Natural killer cell treated with Interleukin-12 subunit alpha and Interleukin-12 subunit beta and Interleukin-15 and Interleukin-18, amount 100 ng/mL, for 72 hours (primary cell): ENCODE results near the gene ZIC1. TPM values are rescaled to one million over a fixed set of nuclear protein-coding genes. Genes with fewer than 3 reads are reported as not detected.
A peak's percentile ranks its signal among the peaks of the same experiment; 100 is the strongest.

ENCODE experiments used
- ATAC-seq, 2 donors: fragments of 150-1000 bp; cut with Tn5 transposase in 1 of 2; sonication (Bioruptor Pico), chemical (Tn5 transposase) in 1 of 2; 2 replicates each; pipeline ENCODE4 v1.10.0; 2021
- DNase-seq: peaks from one replicate; pipeline ENCODE4 v3.0.0; 2022; ENCODE audit warnings: low spot score
- H3K27ac Mint-ChIP-seq, 2 donors: 1 replicate in 1 of 2; 2 replicates in 1 of 2; pipeline ENCODE4 v1.8.0; 2022; ENCODE audit warnings: mixed read lengths in 2 of 2, mild to moderate bottlenecking in 1 of 2, moderate library complexity in 1 of 2
- H3K27me3 Mint-ChIP-seq, 2 donors: 1 replicate in 1 of 2; 2 replicates in 1 of 2; pipeline ENCODE4 v1.8.0; 2022; ENCODE audit warnings: mixed read lengths in 2 of 2
- H3K36me3 Mint-ChIP-seq: one replicate; pipeline ENCODE4 v1.8.0; 2022; ENCODE audit warnings: mixed read lengths
- H3K4me1 Mint-ChIP-seq, 2 donors: 1 replicate in 1 of 2; 2 replicates in 1 of 2; pipeline ENCODE4 v1.8.0; 2022; ENCODE audit warnings: low read depth in 2 of 2, mixed read lengths in 2 of 2, mild to moderate bottlenecking in 1 of 2
- H3K4me3 Mint-ChIP-seq: one replicate; pipeline ENCODE4 v1.8.0; 2022; ENCODE audit warnings: mixed read lengths
- H3K9me3 Mint-ChIP-seq: 2 replicates; pipeline ENCODE4 v1.8.0; 2022; ENCODE audit warnings: mixed read lengths
- total RNA-seq, 2 donors: library from RNA; stranded (reverse); gene quantifications; one replicate each; pipeline ENCODE4 v1.2.3, GENCODE V29; 2022

ZIC1 gene
- not detected for total RNA-seq

GRCh38 chr3:147409143-147410115 is at the start of gene ZIC1:
Gene ZIC1 (plus strand): TSS chr3:147409365. CDS start chr3:147410113, 748 bp downstream.
- Mint-ChIP-seq H3K9me3 (peaks cover 7% of the 10 kb centered on the region), H3K27ac (peak within 1 kb of the TSS; percentile 50 to 55), H3K4me1 (peaks cover 13 to 23% of the 10 kb centered on the region in 2 donors), H3K4me3 (peak within 1 kb of the TSS; percentile 7), H3K27me3 (peaks cover 55 to 66% of the 10 kb centered on the region in 2 donors), H3K36me3 (peaks cover 37% of the 10 kb centered on the region)
- DNase-seq (no peak), ATAC-seq (no peak)

- Mint-ChIP-seq H3K27ac (no peak overlapping the region), H3K27me3 (peaks cover 45 to 62% of the 10 kb centered on the region in 2 donors), H3K9me3 (peaks cover 7% of the 10 kb centered on the region), H3K4me1 (no peaks in the 10 kb centered on the region), H3K36me3 (peaks cover 15% of the 10 kb centered on the region), H3K4me3 (no peak overlapping the region)
- ATAC-seq (no peak), DNase-seq (no peak)
These were observed 49.1 kb upstream of the ZIC1 start for GRCh38 chr3:147360051-147360439.

DNA sequence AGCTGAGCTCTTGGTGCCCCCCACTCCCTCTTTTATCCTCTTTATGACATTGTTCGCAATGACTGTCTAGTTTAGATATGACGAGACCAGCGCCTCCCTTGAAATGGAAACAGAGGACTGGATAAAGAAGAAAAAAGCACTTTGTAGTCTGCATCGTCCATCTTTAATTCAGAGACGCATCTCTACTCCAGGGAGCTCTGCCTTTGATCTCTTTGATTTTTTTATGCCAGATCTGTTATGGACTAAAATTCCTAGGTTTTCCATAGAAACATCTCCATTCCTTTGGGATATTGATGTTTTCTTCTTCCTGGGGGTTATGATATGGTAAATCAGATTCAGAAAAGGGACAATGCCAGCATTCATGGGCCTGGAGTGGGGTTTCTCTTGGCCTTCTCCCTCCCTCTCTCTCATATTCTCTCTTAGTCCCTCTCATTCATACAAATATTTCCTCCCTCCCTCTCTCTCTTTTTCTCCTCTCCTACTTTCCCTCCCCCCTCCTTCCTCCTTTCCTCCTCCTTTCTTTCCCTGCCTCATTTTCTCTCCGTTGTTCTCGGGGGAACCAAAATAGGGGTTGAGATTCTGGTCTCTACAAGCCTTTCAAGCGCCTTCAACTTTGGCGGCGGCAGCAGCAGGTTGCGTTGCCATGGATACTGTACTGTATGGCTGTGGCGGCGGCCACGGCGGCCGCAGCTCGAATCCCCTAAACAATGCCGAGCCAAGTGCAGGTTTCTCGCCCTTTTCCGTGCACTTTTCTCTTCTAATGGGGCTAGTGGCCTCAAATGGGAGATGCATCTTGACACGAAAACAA is 48.3 kb upstream of the ZIC1 start:
- no peaks in the 10 kb centered on the region for H3K4me1 Mint-ChIP-seq
- H3K9me3 Mint-ChIP-seq, result peaks cover 7% of the 10 kb centered on the region
- no peak overlapping the region for H3K27ac Mint-ChIP-seq
- H3K27me3 Mint-ChIP-seq, result peaks cover 40 to 55% of the 10 kb centered on the region in 2 donors
- no peak for DNase-seq
- no peak for ATAC-seq
- no peak overlapping the region for H3K4me3 Mint-ChIP-seq
- H3K36me3 Mint-ChIP-seq, result peaks cover 15% of the 10 kb centered on the region

GRCh38 chr3:147361454-147362420 is 47.4 kb upstream of the ZIC1 start:
- no peak for DNase-seq
- Mint-ChIP-seq H3K27me3 (peaks cover 36 to 46% of the 10 kb centered on the region in 2 donors), H3K36me3 (peaks cover 13% of the 10 kb centered on the region), H3K4me1 (no peaks in the 10 kb centered on the region), H3K27ac (no peak overlapping the region), H3K9me3 (peaks cover 10% of the 10 kb centered on the region), H3K4me3 (no peak overlapping the region)
- ATAC-seq, result no peak

- no peak for DNase-seq
- Mint-ChIP-seq H3K4me1 (no peaks in the 10 kb centered on the region), H3K27me3 (peaks cover 36 to 50% of the 10 kb centered on the region in 2 donors), H3K9me3 (peaks cover 15% of the 10 kb centered on the region), H3K27ac (no peak overlapping the region), H3K36me3 (peaks cover 11% of the 10 kb centered on the region), H3K4me3 (no peak overlapping the region)
- no peak for ATAC-seq
These were observed 44.4 kb upstream of the ZIC1 start for GRCh38 chr3:147364771-147365170.

- no peak for ATAC-seq
- Mint-ChIP-seq H3K27ac (no peak overlapping the region), H3K27me3 (peaks cover 37 to 50% of the 10 kb centered on the region in 2 donors), H3K9me3 (peaks cover 15% of the 10 kb centered on the region), H3K36me3 (peaks cover 13% of the 10 kb centered on the region), H3K4me1 (no peaks in the 10 kb centered on the region), H3K4me3 (no peak overlapping the region)
- no peak for DNase-seq
These were observed 43.7 kb upstream of the ZIC1 start for GRCh38 chr3:147365196-147366115.

DNA sequence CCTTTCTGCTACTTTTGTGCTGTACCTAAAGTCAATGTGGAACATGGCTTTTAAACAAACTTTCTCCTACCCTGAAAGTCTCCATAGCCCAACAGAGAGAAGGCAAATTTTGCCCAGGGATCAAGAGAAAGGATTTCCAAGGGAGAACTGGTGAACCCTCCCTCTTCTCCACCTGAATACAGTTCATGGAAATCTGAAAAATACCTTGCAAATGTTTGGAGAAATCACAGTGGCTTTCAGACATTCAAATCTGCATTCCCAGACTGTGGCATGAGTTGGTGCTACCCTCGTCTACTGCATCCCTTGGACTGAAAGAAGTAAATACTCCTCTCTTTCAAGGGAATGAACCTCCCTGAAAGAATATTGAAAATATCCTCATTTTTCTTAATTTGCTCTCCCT is 41.5 kb upstream of the ZIC1 start:
- no peak overlapping the region for H3K4me3 Mint-ChIP-seq
- no peak overlapping the region for H3K27ac Mint-ChIP-seq
- ATAC-seq (no peak), DNase-seq (no peak)
- no peaks in the 10 kb centered on the region for H3K4me1 Mint-ChIP-seq
- peaks cover 18% of the 10 kb centered on the region for H3K36me3 Mint-ChIP-seq
- H3K27me3 Mint-ChIP-seq, result peaks cover 43 to 55% of the 10 kb centered on the region in 2 donors
- H3K9me3 Mint-ChIP-seq, result peaks cover 15% of the 10 kb centered on the region

GRCh38 chr3:147368151-147368550 is 41.0 kb upstream of the ZIC1 start:
- no peaks in the 10 kb centered on the region for H3K4me1 Mint-ChIP-seq
- peaks cover 43 to 55% of the 10 kb centered on the region in 2 donors for H3K27me3 Mint-ChIP-seq
- ATAC-seq (no peak), DNase-seq (no peak)
- peaks cover 18% of the 10 kb centered on the region for H3K36me3 Mint-ChIP-seq
- no peak overlapping the region for H3K4me3 Mint-ChIP-seq
- H3K27ac Mint-ChIP-seq, result no peak overlapping the region
- peaks cover 15% of the 10 kb centered on the region for H3K9me3 Mint-ChIP-seq

- no peak overlapping the region for H3K27ac Mint-ChIP-seq
- peaks cover 15% of the 10 kb centered on the region for H3K9me3 Mint-ChIP-seq
- peaks cover 18% of the 10 kb centered on the region for H3K36me3 Mint-ChIP-seq
- H3K4me3 Mint-ChIP-seq, result no peak overlapping the region
- ATAC-seq, result no peak
- H3K27me3 Mint-ChIP-seq, result peaks cover 43 to 55% of the 10 kb centered on the region in 2 donors
- no peaks in the 10 kb centered on the region for H3K4me1 Mint-ChIP-seq
- DNase-seq, result no peak
These were observed 40.5 kb upstream of the ZIC1 start for GRCh38 chr3:147368561-147369221.

- peaks cover 47 to 53% of the 10 kb centered on the region in 2 donors for H3K27me3 Mint-ChIP-seq
- H3K27ac Mint-ChIP-seq, result no peak overlapping the region
- no peak for DNase-seq
- ATAC-seq, result no peak
- H3K4me1 Mint-ChIP-seq, result no peaks in the 10 kb centered on the region
- peaks cover 18% of the 10 kb centered on the region for H3K36me3 Mint-ChIP-seq
- no peak overlapping the region for H3K4me3 Mint-ChIP-seq
- H3K9me3 Mint-ChIP-seq, result peaks cover 15% of the 10 kb centered on the region
These were observed 39.9 kb upstream of the ZIC1 start for GRCh38 chr3:147369231-147369630.

GRCh38 chr3:147369661-147370123 is 39.5 kb upstream of the ZIC1 start:
- no peaks in the 10 kb centered on the region for H3K4me1 Mint-ChIP-seq
- peaks cover 12% of the 10 kb centered on the region for H3K9me3 Mint-ChIP-seq
- peaks cover 43 to 49% of the 10 kb centered on the region in 2 donors for H3K27me3 Mint-ChIP-seq
- no peak overlapping the region for H3K27ac Mint-ChIP-seq
- peaks cover 18% of the 10 kb centered on the region for H3K36me3 Mint-ChIP-seq
- DNase-seq, result no peak
- ATAC-seq, result no peak
- H3K4me3 Mint-ChIP-seq, result no peak overlapping the region

DNA sequence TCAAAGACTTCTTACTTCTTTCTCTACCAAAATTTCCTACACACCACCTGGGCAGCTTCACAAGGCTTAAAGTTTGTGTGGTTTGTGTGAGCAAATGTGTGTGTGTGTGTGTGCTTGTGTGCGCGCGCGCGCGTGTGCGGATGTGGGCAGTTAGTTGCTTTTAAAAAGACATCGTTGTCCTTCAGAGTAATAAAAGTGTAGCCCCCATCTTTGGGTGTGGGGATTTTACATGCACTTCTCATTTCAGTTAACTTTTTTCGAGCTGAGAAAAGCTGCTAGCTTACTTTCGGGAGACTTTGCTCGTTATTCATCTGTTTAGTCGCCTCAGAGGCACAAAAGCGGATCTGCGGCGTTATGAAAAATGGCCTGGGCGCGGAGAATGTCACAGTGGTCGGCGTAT is 38.8 kb upstream of the ZIC1 start:
- Mint-ChIP-seq H3K27ac (no peak overlapping the region), H3K27me3 (peaks cover 38 to 44% of the 10 kb centered on the region in 2 donors), H3K36me3 (peaks cover 18% of the 10 kb centered on the region), H3K4me3 (no peak overlapping the region), H3K9me3 (peaks cover 7% of the 10 kb centered on the region), H3K4me1 (no peaks in the 10 kb centered on the region)
- ATAC-seq, result no peak
- no peak for DNase-seq
